HL-60 (cell line): ENCODE data around the gene MAST2.

Experiments
- CTCF ChIP-seq: IDR thresholded peaks from one replicate; pipeline ENCODE4 v1.5.1; 2011; ENCODE audit warnings: low read length, control low read depth, inconsistent platforms; ENCODE audit not compliant: insufficient read depth
- POLR2AphosphoS5 ChIP-seq: IDR thresholded peaks from 2 replicates; pipeline ENCODE4 v1.6.1; 2012; ENCODE audit warnings: low read depth
- REST ChIP-seq: IDR thresholded peaks from 2 replicates; pipeline ENCODE4 v1.6.1; 2012; ENCODE audit warnings: low read depth; ENCODE audit not compliant: insufficient replicate concordance
- SPI1 ChIP-seq: IDR thresholded peaks from 2 replicates; pipeline ENCODE4 v1.6.1; 2012; ENCODE audit warnings: low read depth, mild to moderate bottlenecking, borderline replicate concordance

DNA sequence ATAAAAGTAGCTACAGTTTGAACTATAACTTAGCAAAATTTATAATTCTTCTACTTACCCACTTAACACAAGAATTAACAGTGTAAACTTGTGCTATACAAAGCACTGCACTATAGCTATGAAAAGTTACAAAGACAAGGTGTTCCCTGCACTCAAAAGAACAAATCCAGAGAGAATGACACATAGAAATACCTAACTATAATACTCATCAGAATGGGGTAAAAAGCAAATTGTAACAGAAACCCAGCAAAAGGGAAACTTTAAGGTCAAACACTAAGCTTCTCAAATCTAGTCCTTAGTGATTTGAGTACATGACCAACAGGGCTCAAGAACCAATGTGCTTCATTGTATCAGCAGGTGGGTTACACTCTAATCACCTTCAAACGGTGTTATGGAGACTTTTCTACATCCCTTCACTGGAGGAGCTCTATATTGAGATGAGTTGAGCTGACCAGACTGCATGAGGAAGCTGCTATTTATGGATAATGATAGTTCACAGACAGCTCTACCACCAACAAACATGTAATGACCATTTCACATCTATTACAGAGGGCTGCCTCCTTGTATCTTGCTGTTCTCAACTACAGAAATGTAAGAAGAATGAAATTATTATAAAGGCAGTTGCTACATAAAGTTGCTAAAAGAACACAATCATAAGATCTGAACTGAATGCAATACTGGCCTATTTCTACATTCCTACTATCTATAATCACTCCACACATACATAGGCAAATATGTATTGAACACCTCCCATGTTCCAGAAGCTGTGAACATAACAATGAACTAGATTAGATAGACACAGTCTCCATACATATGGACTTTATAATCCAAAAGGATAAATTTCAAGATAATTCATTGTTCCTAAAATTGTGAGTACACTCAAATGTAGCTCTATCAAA lies 281.4 kb downstream of the MAST2 start:
- TF ChIP-seq CTCF (no peak), POLR2AphosphoS5 (no peak), REST (no peak), SPI1 (no peak)
